ENCODE data around the gene ATXN7L1. TPM values are rescaled to one million over a fixed set of nuclear protein-coding genes. Genes with fewer than 3 reads are reported as not detected.

ATXN7L1 gene
- polyA plus RNA-seq, 1 of the 3 experiments (the other 2 are of a cell fraction), result 6.0 TPM

DNA sequence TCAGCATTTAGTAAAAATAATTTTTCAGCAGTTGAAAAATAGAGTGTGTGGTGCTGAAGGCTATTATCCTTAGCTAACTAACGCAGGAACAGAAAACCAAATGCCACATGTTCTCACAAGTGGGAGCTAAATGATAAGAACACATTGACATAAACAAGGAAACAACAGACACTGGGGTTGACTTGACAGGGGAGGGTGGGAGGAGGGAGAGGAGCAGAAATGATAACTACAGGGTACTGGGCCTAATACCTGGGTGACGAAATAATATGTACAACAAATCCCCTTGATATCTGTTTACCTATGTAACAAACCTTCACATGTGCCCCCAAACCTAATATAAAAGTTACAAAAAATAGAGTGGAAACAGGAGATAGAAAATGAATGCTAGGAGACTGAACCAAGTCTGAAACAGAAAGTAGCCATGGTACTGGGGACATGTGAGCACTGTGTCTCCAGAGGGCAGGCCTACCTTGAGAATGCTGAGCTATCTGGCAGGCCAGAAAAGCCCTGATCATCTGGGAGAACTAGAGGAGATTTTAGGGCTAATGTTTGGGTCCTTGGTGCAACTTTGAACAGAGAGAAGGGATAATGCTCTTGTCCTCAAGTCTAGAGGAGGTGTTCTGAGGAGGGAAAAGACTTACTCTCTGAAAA lies 290.4 kb downstream of the ATXN7L1 start (continued):
- TF ChIP-seq, protein P1, sequence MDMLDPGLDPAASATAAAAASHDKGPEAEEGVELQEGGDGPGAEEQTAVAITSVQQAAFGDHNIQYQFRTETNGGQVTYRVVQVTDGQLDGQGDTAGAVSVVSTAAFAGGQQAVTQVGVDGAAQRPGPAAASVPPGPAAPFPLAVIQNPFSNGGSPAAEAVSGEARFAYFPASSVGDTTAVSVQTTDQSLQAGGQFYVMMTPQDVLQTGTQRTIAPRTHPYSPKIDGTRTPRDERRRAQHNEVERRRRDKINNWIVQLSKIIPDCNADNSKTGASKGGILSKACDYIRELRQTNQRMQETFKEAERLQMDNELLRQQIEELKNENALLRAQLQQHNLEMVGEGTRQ (IDR thresholded peaks at IDR 0.05; ENCODE audit: borderline replicate concordance, low read depth, low read length), result no peak
- TF ChIP-seq TCF12 (IDR thresholded peaks at IDR 0.05), result no peak
- TF ChIP-seq CHD2 (IDR thresholded peaks at IDR 0.05; ENCODE audit: low read length, partially characterized antibody), result no peak
- TF ChIP-seq SIN3A (IDR thresholded peaks at IDR 0.05; ENCODE audit: borderline replicate concordance, low read depth, low read length), result no peak
- TF ChIP-seq RCOR1 (IDR thresholded peaks at IDR 0.05; ENCODE audit: low read length), result no peak

- 78% methylated on average over 5 of the region's 5 CpGs for WGBS (ENCODE audit: low lambda C conversion rate)
These were observed 292.2 kb downstream of the ATXN7L1 start for GRCh38 chr7:105584165-105584564.

More at GRCh38 chr7:105584165-105584564, 292.2 kb downstream of the ATXN7L1 start:
- DNase-seq, result no peak
- Histone ChIP-seq H3K9me2 (no peaks in the 10 kb centered on the region), H2AFZ (ENCODE audit: low read depth) (no peak overlapping the region), H3K4me1 (ENCODE audit: control insufficient read depth in 1 of 2, insufficient read depth in 2 of 2, low read depth in 1 of 2, low read length in 1 of 2) (peaks cover 0 to 4% of the 10 kb centered on the region in 2 experiments; a peak in 1 of 4 replicates), H3K4me2 (no peak overlapping the region), H3K27me3 (ENCODE audit: insufficient read depth) (no peaks in the 10 kb centered on the region), H3K9ac (no peak overlapping the region), H3F3A (replicated peaks; ENCODE audit: insufficient read depth) (peaks cover 6% of the 10 kb centered on the region), H3K27ac (ENCODE audit: low read depth in 2 of 2, low read length in 1 of 2) (no peak overlapping the region), H4K20me1 (ENCODE audit: insufficient read depth) (no peaks in the 10 kb centered on the region), H3K36me3 (replicated peaks in 1 of 2; ENCODE audit: control insufficient read depth in 1 of 2, insufficient read depth in 2 of 2, low read length in 1 of 2) (no peaks in the 10 kb centered on the region), H3K4me3 (ENCODE audit: low read depth in 2 of 2, low read length in 1 of 2) (no peak overlapping the region), H3K9me3 (no peaks in the 10 kb centered on the region), H3K79me2 (ENCODE audit: insufficient read depth) (no peaks in the 10 kb centered on the region)
- CTCF ChIA-PET, result no interaction called here
- POLR2A ChIA-PET, result no interaction called here
- no peak for TF ChIP-seq TCF12 (IDR thresholded peaks at IDR 0.05)
- no peak for TF ChIP-seq RFX5 (IDR thresholded peaks at IDR 0.05; ENCODE audit: low read length)
- TF ChIP-seq NFIC (IDR thresholded peaks at IDR 0.05; ENCODE audit: borderline replicate concordance), result no peak
- no peak for TF ChIP-seq USF1 (IDR thresholded peaks at IDR 0.05; ENCODE audit: borderline replicate concordance, low read depth)
- TF ChIP-seq NRF1 (IDR thresholded peaks at IDR 0.05; ENCODE audit: low read depth, low read length), result no peak
- TF ChIP-seq MXI1 (IDR thresholded peaks at IDR 0.05; ENCODE audit: low read depth, low read length), result no peak
- TF ChIP-seq TEAD4 (IDR thresholded peaks at IDR 0.05; ENCODE audit: borderline replicate concordance, insufficient read depth), result no peak
- no peak for TF ChIP-seq GABPA (IDR thresholded peaks at IDR 0.05; ENCODE audit: low read depth)
- no peak for TF ChIP-seq FOXJ3 (CRISPR knock-in tag; IDR thresholded peaks at IDR 0.05)
- TF ChIP-seq GATA2 (CRISPR knock-in tag; IDR thresholded peaks at IDR 0.05), result no peak
- TF ChIP-seq TAF1 (IDR thresholded peaks at IDR 0.05; ENCODE audit: borderline replicate concordance, low read depth, low read length), result no peak
- TF ChIP-seq RXRA (IDR thresholded peaks at IDR 0.05; ENCODE audit: borderline replicate concordance, low read depth), result no peak
- no peak for TF ChIP-seq REST (IDR thresholded peaks at IDR 0.05; ENCODE audit: low read depth, low read length)
- no peak for TF ChIP-seq ELF1 (IDR thresholded peaks at IDR 0.05)
- TF ChIP-seq SIN3A (IDR thresholded peaks at IDR 0.05; ENCODE audit: borderline replicate concordance, low read depth, low read length), result no peak
- no peak for TF ChIP-seq RAD21 (IDR thresholded peaks at IDR 0.05; ENCODE audit: low read length)
- TF ChIP-seq, protein P2, sequence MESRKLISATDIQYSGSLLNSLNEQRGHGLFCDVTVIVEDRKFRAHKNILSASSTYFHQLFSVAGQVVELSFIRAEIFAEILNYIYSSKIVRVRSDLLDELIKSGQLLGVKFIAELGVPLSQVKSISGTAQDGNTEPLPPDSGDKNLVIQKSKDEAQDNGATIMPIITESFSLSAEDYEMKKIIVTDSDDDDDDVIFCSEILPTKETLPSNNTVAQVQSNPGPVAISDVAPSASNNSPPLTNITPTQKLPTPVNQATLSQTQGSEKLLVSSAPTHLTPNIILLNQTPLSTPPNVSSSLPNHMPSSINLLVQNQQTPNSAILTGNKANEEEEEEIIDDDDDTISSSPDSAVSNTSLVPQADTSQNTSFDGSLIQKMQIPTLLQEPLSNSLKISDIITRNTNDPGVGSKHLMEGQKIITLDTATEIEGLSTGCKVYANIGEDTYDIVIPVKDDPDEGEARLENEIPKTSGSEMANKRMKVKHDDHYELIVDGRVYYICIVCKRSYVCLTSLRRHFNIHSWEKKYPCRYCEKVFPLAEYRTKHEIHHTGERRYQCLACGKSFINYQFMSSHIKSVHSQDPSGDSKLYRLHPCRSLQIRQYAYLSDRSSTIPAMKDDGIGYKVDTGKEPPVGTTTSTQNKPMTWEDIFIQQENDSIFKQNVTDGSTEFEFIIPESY (IDR thresholded peaks at IDR 0.05; ENCODE audit: borderline replicate concordance, low read depth), result no peak
- TF ChIP-seq FOXM1 (IDR thresholded peaks at IDR 0.05; ENCODE audit: low read depth), result no peak
- TF ChIP-seq CHD2 (IDR thresholded peaks at IDR 0.05; ENCODE audit: low read length, partially characterized antibody), result no peak
- TF ChIP-seq, protein P1 (IDR thresholded peaks at IDR 0.05; ENCODE audit: borderline replicate concordance, low read depth, low read length), result no peak

All from SK-N-SH (cell line).